ENCODE data around the gene PKD2. TPM values are rescaled to one million over a fixed set of nuclear protein-coding genes. Genes with fewer than 3 reads are reported as not detected.
"Not testable (repeated sequence)": the region's sequence is repeated elsewhere in the genome, so short reads cannot be mapped to it uniquely, and the experiment has no call there.

PKD2 gene
- total and polyA plus RNA-seq, 2 of the 13 experiments (the other 11 are each of a cell fraction or from before 2014, with no cell fraction given) = 5.6 to 9.1 TPM

- in situ Hi-C loops (cut with HindIII; ENCODE audit: extremely low pct_ligation_motif_present, low pct_unique_long_range_greater_than_20kb); BruUV-seq (replicated peaks); H3K4me2 ChIP-seq (ENCODE audit: low read depth, low read length); FAIRE-seq; H3K9ac ChIP-seq (ENCODE audit: insufficient read depth, low read depth, low read length); intact Hi-C loops (cut with micrococcal nuclease; ENCODE audit: unreplicated experiment); H4K20me1 ChIP-seq (ENCODE audit: insufficient read depth, low read length); H3K27me3 ChIP-seq (ENCODE audit: control insufficient read depth in 1 of 2, insufficient read depth in 2 of 2, low read length in 2 of 2); H3K79me2 ChIP-seq (ENCODE audit: insufficient read depth, low read length); H3K36me3 ChIP-seq (replicated peaks in 1 of 2; ENCODE audit: control insufficient read depth in 1 of 2, insufficient read depth in 2 of 2, low read length in 2 of 2); H3K4me3 ChIP-seq (replicated peaks in 1 of 3; ENCODE audit: insufficient read depth in 1 of 3, low read depth in 2 of 3, low read length in 3 of 3); CTCF ChIA-PET (ENCODE audit: low intra/inter-chr PET ratio, low total read pairs); H3K27ac ChIP-seq (ENCODE audit: extremely low read length, insufficient read depth, low read length); H2AFZ ChIP-seq (ENCODE audit: low read length): not testable (repeated sequence)
- Histone ChIP-seq H3K4me1 (ENCODE audit: insufficient read depth, low read length) (peaks cover 14% of the 10 kb centered on the region), H3K9me3 (ENCODE audit: low read length) (peaks cover 26% of the 10 kb centered on the region)
- POLR2A ChIA-PET = interaction anchor here (1.1 to 1.5 kb wide), 3 partner anchors 9 to 15 kb away, joined by 3 to 8 read pairs (median 6); no protein-coding TSS in a partner anchor
- DNase-seq (ENCODE audit: low spot score) = peak; percentile 38
- peak; percentile 44 for ATAC-seq
- WGBS (ENCODE audit: low lambda C conversion rate) = 61% methylated on average over 4 of the region's 5 CpGs
- TF ChIP-seq ZFX (CRISPR knock-in tag; IDR thresholded peaks at IDR 0.05; ENCODE audit: low read depth) = 0 out of 2 replicates have a peak, but pooled peaks have one; percentile 22
- peak; percentile 31; the same call in 1 of the 2 replicates for TF ChIP-seq ZNF687 (CRISPR knock-in tag; IDR thresholded peaks at IDR 0.05)
- 0 out of 2 replicates have a peak, but pooled peaks have one; percentile 15 for TF ChIP-seq ZFY (CRISPR knock-in tag; IDR thresholded peaks at IDR 0.05)
- TF ChIP-seq ZNF281 (CRISPR knock-in tag; IDR thresholded peaks at IDR 0.05; ENCODE audit: borderline replicate concordance) = peak; percentile 90
- 0 out of 2 replicates have a peak, but pooled peaks have one; percentile 30 for TF ChIP-seq GATAD2A (CRISPR knock-in tag; IDR thresholded peaks at IDR 0.05)
- peak; percentile 17; the same call in 1 of the 2 replicates for TF ChIP-seq ARID5B (CRISPR knock-in tag; IDR thresholded peaks at IDR 0.05)
- peak; percentile 76 for TF ChIP-seq FOXA3 (CRISPR knock-in tag; IDR thresholded peaks at IDR 0.05)
- peak; percentile 26; the same call in 1 of the 2 replicates for TF ChIP-seq HOXA3 (CRISPR knock-in tag; IDR thresholded peaks at IDR 0.05)
- TF ChIP-seq ZMYM4 (CRISPR knock-in tag; IDR thresholded peaks at IDR 0.05) = peak; percentile 53
These were observed 114.8 kb downstream of the PKD2 start for GRCh38 chr4:88122260-88122659.

Data from HepG2 (cell line).